ENCODE results near the gene CRYGS.
"Not testable (repeated sequence)": the region's sequence is repeated elsewhere in the genome, so short reads cannot be mapped to it uniquely, and the experiment has no call there.

DNA sequence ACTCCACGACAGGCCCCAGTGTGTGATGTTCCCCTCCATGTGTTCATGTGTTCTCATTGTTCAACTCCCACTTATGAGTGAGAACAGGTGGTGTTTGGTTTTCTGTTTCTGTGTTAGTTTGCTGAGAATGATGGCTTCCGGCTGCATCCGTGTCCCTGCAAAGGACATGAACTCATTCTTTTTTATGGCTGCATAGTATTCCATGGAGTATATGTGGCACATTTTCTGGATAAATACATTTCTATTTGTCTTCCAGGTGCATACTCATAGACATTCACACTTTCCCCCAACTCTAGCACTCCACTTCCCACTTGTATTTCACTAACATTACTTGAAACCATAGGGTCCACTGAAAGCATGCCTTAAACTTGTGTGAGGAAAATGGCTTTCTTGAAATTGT lies 12.5 kb downstream of the CRYGS start:
- TF ChIP-seq, protein P1, sequence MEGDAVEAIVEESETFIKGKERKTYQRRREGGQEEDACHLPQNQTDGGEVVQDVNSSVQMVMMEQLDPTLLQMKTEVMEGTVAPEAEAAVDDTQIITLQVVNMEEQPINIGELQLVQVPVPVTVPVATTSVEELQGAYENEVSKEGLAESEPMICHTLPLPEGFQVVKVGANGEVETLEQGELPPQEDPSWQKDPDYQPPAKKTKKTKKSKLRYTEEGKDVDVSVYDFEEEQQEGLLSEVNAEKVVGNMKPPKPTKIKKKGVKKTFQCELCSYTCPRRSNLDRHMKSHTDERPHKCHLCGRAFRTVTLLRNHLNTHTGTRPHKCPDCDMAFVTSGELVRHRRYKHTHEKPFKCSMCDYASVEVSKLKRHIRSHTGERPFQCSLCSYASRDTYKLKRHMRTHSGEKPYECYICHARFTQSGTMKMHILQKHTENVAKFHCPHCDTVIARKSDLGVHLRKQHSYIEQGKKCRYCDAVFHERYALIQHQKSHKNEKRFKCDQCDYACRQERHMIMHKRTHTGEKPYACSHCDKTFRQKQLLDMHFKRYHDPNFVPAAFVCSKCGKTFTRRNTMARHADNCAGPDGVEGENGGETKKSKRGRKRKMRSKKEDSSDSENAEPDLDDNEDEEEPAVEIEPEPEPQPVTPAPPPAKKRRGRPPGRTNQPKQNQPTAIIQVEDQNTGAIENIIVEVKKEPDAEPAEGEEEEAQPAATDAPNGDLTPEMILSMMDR (IDR thresholded peaks at IDR 0.05) = not testable (repeated sequence)
- TF ChIP-seq EP300, POLR2A (IDR thresholded peaks at IDR 0.05): not testable (repeated sequence)

All from ovary (tissue), 3 donors.